Natural killer cell (primary cell): ENCODE data around the gene ASPHD2. TPM values are rescaled to one million over a fixed set of nuclear protein-coding genes. Genes with fewer than 3 reads are reported as not detected.

ENCODE experiments used
- ATAC-seq, 3 donors: fragments of 150-1000 bp in 2 of 3; fragments of 200-7000 bp in 1 of 3; cut with Tn5 transposase; 1 replicate in 1 of 3; 2 replicates in 2 of 3; pipeline ENCODE4 v1.10.0; 2021; ENCODE audit warnings: mild to moderate bottlenecking in 2 of 3, moderate library complexity in 2 of 3
- DNase-seq, 2 donors: peaks; one replicate each; pipeline versions ENCODE4 v3.0.0 to v3.0.0-alpha.2; 2013 to 2021; ENCODE audit warnings: mixed read lengths in 1 of 2
- H3K27ac ChIP-seq: one replicate; pipeline ENCODE4 v1.5.1; 2013; ENCODE audit warnings: mild to moderate bottlenecking, low read length
- H3K27me3 ChIP-seq: one replicate; pipeline ENCODE4 v1.6.1; 2013; ENCODE audit warnings: low read length; ENCODE audit not compliant: control insufficient read depth, insufficient read depth
- H3K36me3 ChIP-seq: one replicate; pipeline ENCODE4 v1.6.1; 2013; ENCODE audit warnings: low read length; ENCODE audit not compliant: control insufficient read depth, insufficient read depth
- H3K4me1 ChIP-seq: one replicate; pipeline ENCODE4 v1.6.1; 2013; ENCODE audit warnings: low read length; ENCODE audit not compliant: control insufficient read depth, insufficient read depth
- H3K4me3 ChIP-seq: one replicate; pipeline ENCODE4 v1.5.1; 2013; ENCODE audit warnings: low read length
- H3K9me3 ChIP-seq: one replicate; pipeline ENCODE4 v1.6.1; 2013; ENCODE audit warnings: low read length; ENCODE audit not compliant: control insufficient read depth, insufficient read depth
- H3K27ac Mint-ChIP-seq, 2 donors: one replicate each; pipeline ENCODE4 v1.8.0; 2022; ENCODE audit warnings: mild to moderate bottlenecking in 2 of 2, mixed read lengths in 2 of 2, moderate library complexity in 1 of 2
- H3K27me3 Mint-ChIP-seq, 2 donors: one replicate each; pipeline ENCODE4 v1.8.0; 2022; ENCODE audit warnings: low read depth in 2 of 2, mixed read lengths in 2 of 2
- H3K36me3 Mint-ChIP-seq: one replicate; pipeline ENCODE4 v1.8.0; 2022; ENCODE audit warnings: mixed read lengths
- H3K4me1 Mint-ChIP-seq, 2 donors: one replicate each; pipeline ENCODE4 v1.8.0; 2022; ENCODE audit warnings: mixed read lengths in 2 of 2
- H3K4me3 Mint-ChIP-seq: one replicate; pipeline ENCODE4 v1.8.0; 2022; ENCODE audit warnings: mild to moderate bottlenecking, moderate library complexity, mixed read lengths
- H3K9me3 Mint-ChIP-seq, 2 donors: one replicate each; pipeline ENCODE4 v1.8.0; 2022; ENCODE audit warnings: mixed read lengths in 2 of 2
- CTCF ChIP-seq: fragments of 200-600 bp; IDR thresholded peaks from one replicate; pipeline ENCODE4 v1.8.0; 2022; ENCODE audit warnings: antibody characterized with exemption
- whole genome bisulfite sequencing: methylation state at CpG from one replicate; pipeline ENCODE4 v1.1.7; 2013; ENCODE audit warnings: missing lambda C conversion rate; ENCODE audit not compliant: insufficient coverage; 5-methylcytosine and 5-hydroxymethylcytosine counted together
- intact Hi-C: fragments of 100-400 bp; cut with micrococcal nuclease; formaldehyde crosslinking; loops from one replicate; pipeline ENCODE4 v1.14.2; 2022
- total RNA-seq, 4 donors: library from RNA; stranded (reverse); fragments of 120-200 nt in 1 of 4; gene quantifications; one replicate each; pipeline versions ENCODE4 v1.2.3 to v1.2.4, GENCODE V29; 2013 to 2022

ASPHD2 gene
- total RNA-seq, 3 donors from 2014 or later (not counting 1 experiment from before 2014, with no cell fraction given) = 1.6 to 3.0 (median 1.9) TPM

- Mint-ChIP-seq H3K4me1 (peaks cover 50 to 59% of the 10 kb centered on the region in 2 donors), H3K4me3 (peak overlapping the region; percentile 71), H3K36me3 (no peaks in the 10 kb centered on the region), H3K27ac (peak overlapping the region; percentile 95 to 98), H3K27me3 (no peaks in the 10 kb centered on the region), H3K9me3 (no peaks in the 10 kb centered on the region)
- ATAC-seq (no peak), DNase-seq (no peak)
- no peak overlapping the region for H3K27ac ChIP-seq
- H3K36me3 ChIP-seq = peaks cover 34% of the 10 kb centered on the region
- 60% methylated on average over 3 of the region's 3 CpGs for WGBS
- no peaks in the 10 kb centered on the region for H3K27me3 ChIP-seq
- H3K9me3 ChIP-seq = no peaks in the 10 kb centered on the region
- TF ChIP-seq CTCF = no peak
- no peak overlapping the region for H3K4me3 ChIP-seq
- peaks cover 12% of the 10 kb centered on the region for H3K4me1 ChIP-seq
- intact Hi-C loops = no loop called here
Measured at GRCh38 chr22:26485806-26486390, 56.8 kb downstream of the ASPHD2 start.

- Mint-ChIP-seq H3K27ac (peak overlapping the region; percentile 95 to 98), H3K4me1 (peaks cover 46 to 54% of the 10 kb centered on the region in 2 donors), H3K27me3 (no peaks in the 10 kb centered on the region), H3K36me3 (no peaks in the 10 kb centered on the region), H3K4me3 (peak overlapping the region; percentile 7), H3K9me3 (no peaks in the 10 kb centered on the region)
- WGBS = no CpG with 5 or more reads among the region's 5 CpGs
- Histone ChIP-seq H3K9me3 (no peaks in the 10 kb centered on the region), H3K4me1 (peaks cover 12% of the 10 kb centered on the region), H3K36me3 (peaks cover 39% of the 10 kb centered on the region), H3K27ac (no peak overlapping the region), H3K4me3 (no peak overlapping the region), H3K27me3 (no peaks in the 10 kb centered on the region)
- ATAC-seq = no peak
- intact Hi-C loops = no loop called here
- no peak for DNase-seq
- TF ChIP-seq CTCF = no peak
Measured at GRCh38 chr22:26486394-26486793, 57.3 kb downstream of the ASPHD2 start.

- Histone ChIP-seq H3K4me1 (peaks cover 11% of the 10 kb centered on the region), H3K27me3 (no peaks in the 10 kb centered on the region), H3K27ac (no peak overlapping the region), H3K9me3 (no peaks in the 10 kb centered on the region), H3K36me3 (peaks cover 53% of the 10 kb centered on the region), H3K4me3 (no peak overlapping the region)
- H3K9me3 Mint-ChIP-seq = no peaks in the 10 kb centered on the region
- no peaks in the 10 kb centered on the region for H3K36me3 Mint-ChIP-seq
- ATAC-seq (no peak), DNase-seq (no peak)
- no peak overlapping the region for H3K4me3 Mint-ChIP-seq
- peak overlapping the region in 1 of 2 donors; percentile 29 for H3K27ac Mint-ChIP-seq
- WGBS = 84% methylated on average over 3 of the region's 3 CpGs
- TF ChIP-seq CTCF = no peak
- H3K27me3 Mint-ChIP-seq = no peaks in the 10 kb centered on the region
- peaks cover 30 to 38% of the 10 kb centered on the region in 2 donors for H3K4me1 Mint-ChIP-seq
- intact Hi-C loops = no loop called here
Measured at GRCh38 chr22:26487996-26488395, 58.9 kb downstream of the ASPHD2 start.
